Measurements from ENCODE around the gene PRDM12. TPM values are rescaled to one million over a fixed set of nuclear protein-coding genes. Genes with fewer than 3 reads are reported as not detected.

Gene PRDM12
- total and polyA plus RNA-seq, 2 of the 8 experiments (the other 6 are each of a cell fraction or from before 2014, with no cell fraction given): 0.14 to 0.22 TPM

- no peak overlapping the region for H3K14ac ChIP-seq (ENCODE audit: insufficient read length)
- H3K18ac ChIP-seq (ENCODE audit: extremely low read depth, low read length): no peak overlapping the region
- no peaks in the 10 kb centered on the region for H3K9me3 ChIP-seq (ENCODE audit: insufficient read depth in 2 of 2, low read depth in 1 of 2, low read length in 1 of 2)
- no peak overlapping the region for H3K4me3 ChIP-seq (ENCODE audit: extremely low read depth in 1 of 4, insufficient read depth in 2 of 4, low read depth in 3 of 4, low read length in 4 of 4)
- peaks cover 0 to 24% of the 10 kb centered on the region in 2 experiments; a peak in 3 of 4 replicates for H3K79me2 ChIP-seq (ENCODE audit: control insufficient read depth in 1 of 2, insufficient read depth in 2 of 2, low read length in 2 of 2)
- H2BK20ac ChIP-seq (ENCODE audit: low read length): no peak overlapping the region
- no peak overlapping the region for H2BK12ac ChIP-seq (ENCODE audit: low read depth, low read length)
- H3K27ac ChIP-seq (ENCODE audit: low read depth, low read length): no peak overlapping the region
- H2AFZ ChIP-seq (ENCODE audit: low read length): no peak overlapping the region
- CTCF ChIA-PET (ENCODE audit: partially characterized antibody): interaction anchor here (1.2 to 16.2 kb wide), 8 partner anchors 10 to 226 kb away, joined by 3 to 317 read pairs (median 4); no protein-coding TSS in a partner anchor
- no peak overlapping the region for H4K91ac ChIP-seq (replicated peaks; ENCODE audit: insufficient read length, low read length)
- peaks cover 2% of the 10 kb centered on the region; the same call in 1 of the 2 replicates for H3K79me1 ChIP-seq (ENCODE audit: low read depth, low read length)
- H2AK5ac ChIP-seq (ENCODE audit: low read depth, low read length): no peak overlapping the region
- H2BK120ac ChIP-seq (replicated peaks; ENCODE audit: low read depth, low read length): no peak overlapping the region
- H3K23ac ChIP-seq (ENCODE audit: insufficient read length): no peak overlapping the region
- H3K27me3 ChIP-seq (replicated peaks in 1 of 4; ENCODE audit: control insufficient read depth in 3 of 4, extremely low read depth in 1 of 4, insufficient read depth in 3 of 4, low read length in 3 of 4): no peaks in the 10 kb centered on the region
- no peak overlapping the region for H3K9ac ChIP-seq (replicated peaks in 1 of 4; ENCODE audit: extremely low read depth in 1 of 4, low read depth in 3 of 4, low read length in 3 of 4)
- WGBS, 2 experiments (ENCODE audit: extremely low coverage in 1 of 2, insufficient coverage in 1 of 2, insufficient read length in 1 of 2, insufficient replicate concordance in 2 of 2, low coverage in 1 of 2, low lambda C conversion rate in 2 of 2, missing lambda C conversion rate in 1 of 2): 85% methylated on average over 8 of the region's 8 CpGs; no CpG with 5 or more reads in 1 of the 2 experiments
- POLR2A ChIA-PET (ENCODE audit: partially characterized antibody): interaction anchor here (1.2 kb wide), 1 partner anchor 95 kb away, joined by 3 read pairs; no protein-coding TSS in a partner anchor
- H4K20me1 ChIP-seq (replicated peaks in 1 of 2; ENCODE audit: control insufficient read depth in 1 of 2, insufficient read depth in 2 of 2, low read length in 2 of 2): peaks cover 0 to 16% of the 10 kb centered on the region in 2 experiments
- H4K5ac ChIP-seq (ENCODE audit: insufficient read length, low read depth, low read length): no peak overlapping the region
- H3K56ac ChIP-seq (replicated peaks; ENCODE audit: insufficient read length, low read depth, low read length): no peak overlapping the region
- H2BK5ac ChIP-seq (ENCODE audit: low read depth, low read length): no peak overlapping the region
- FAIRE-seq (no peak), DNase-seq (ENCODE audit: low read depth in 1 of 2, low spot score in 2 of 2) (no peak)
- H3K36me3 ChIP-seq (ENCODE audit: control insufficient read depth in 2 of 4, insufficient read depth in 4 of 4, low read length in 3 of 4): peaks cover 0 to 5% (median 0%) of the 10 kb centered on the region in 4 experiments; a peak in 1 of 8 replicates
- H3K4ac ChIP-seq (replicated peaks; ENCODE audit: insufficient read length, low read depth, low read length): no peak overlapping the region
- H3K23me2 ChIP-seq (ENCODE audit: low read depth, low read length): peaks cover 5% of the 10 kb centered on the region
- H3K4me2 ChIP-seq (ENCODE audit: insufficient read depth in 1 of 2, low read depth in 2 of 2, low read length in 2 of 2): no peak overlapping the region
- no peak overlapping the region for H2BK15ac ChIP-seq (ENCODE audit: low read length)
- no peak overlapping the region for H4K8ac ChIP-seq (ENCODE audit: extremely low read depth, insufficient read depth, low read length)
- no peak for TF ChIP-seq E2F6 (IDR thresholded peaks at IDR 0.05)
- no peak for TF ChIP-seq JUN (IDR thresholded peaks at IDR 0.05; ENCODE audit: low read depth, low read length)
- TF ChIP-seq CHD2 (IDR thresholded peaks at IDR 0.05; ENCODE audit: low read length): no peak
- no peak for TF ChIP-seq CREB1 (IDR thresholded peaks at IDR 0.05)
- no peak for TF ChIP-seq KDM5A (IDR thresholded peaks at IDR 0.05; ENCODE audit: low read length)
- TF ChIP-seq ZNF274 (IDR thresholded peaks at IDR 0.05; ENCODE audit: borderline replicate concordance, extremely low read depth, low read length): no peak
- peaks cover 2 to 9% (median 3%) of the 10 kb centered on the region in 4 experiments; a peak in 4 of 7 replicates for H3K4me1 ChIP-seq (replicated peaks in 1 of 4; ENCODE audit: control insufficient read depth in 3 of 4, insufficient read depth in 4 of 4, low read length in 3 of 4)
Observed at GRCh38 chr9:130710822-130711352, 46.5 kb downstream of the PRDM12 start.
